ENCODE measurements around the gene STK36.
"Not testable (repeated sequence)": the region's sequence is repeated elsewhere in the genome, so short reads cannot be mapped to it uniquely, and the experiment has no call there.

STK36 gene

DNA sequence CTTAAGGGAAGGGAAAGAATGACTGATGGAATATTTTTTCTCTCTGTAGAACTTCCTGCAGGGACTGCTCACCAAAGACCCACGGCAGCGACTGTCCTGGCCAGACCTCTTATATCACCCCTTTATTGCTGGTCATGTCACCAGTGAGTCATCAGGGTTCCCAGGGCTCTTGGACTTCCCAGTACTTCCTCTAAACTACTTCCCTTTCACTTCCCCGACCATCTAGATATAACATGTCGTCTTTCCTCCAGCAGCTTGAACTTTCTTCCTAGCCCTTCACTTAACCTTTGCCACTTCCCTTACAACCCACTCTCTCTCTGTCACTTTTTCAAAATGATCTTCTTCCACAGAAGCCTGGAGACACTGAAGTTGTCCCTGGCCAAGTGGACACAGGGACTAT is 7.2 kb downstream of the STK36 start:
- in situ Hi-C loops (cut with MboI; ENCODE audit: low pct_unique_long_range_greater_than_20kb, low sequenced_read_pairs, unreplicated experiment), result no loop called here

DNA sequence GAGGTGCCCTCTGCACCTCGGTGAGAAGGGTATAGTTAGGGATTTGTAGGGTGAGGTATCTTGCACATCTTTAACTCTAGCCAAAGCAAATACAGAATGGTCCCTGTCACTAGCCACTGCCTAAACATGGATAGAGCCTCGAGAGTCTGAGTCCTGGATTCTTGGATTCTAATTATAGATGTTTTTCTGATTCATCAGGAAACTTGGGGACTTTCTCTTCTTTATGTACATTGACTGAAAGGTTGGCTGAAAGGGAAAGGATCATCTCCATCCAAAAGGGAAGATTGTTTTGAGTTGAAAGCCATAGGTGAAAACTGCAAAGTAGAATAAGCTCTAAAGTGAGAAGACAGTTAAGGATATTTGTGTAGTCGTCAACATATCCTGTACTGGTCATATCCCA is 8.2 kb downstream of the STK36 start:
- DNase-seq (ENCODE audit: low spot score), result no peak
- TF ChIP-seq, protein P1, sequence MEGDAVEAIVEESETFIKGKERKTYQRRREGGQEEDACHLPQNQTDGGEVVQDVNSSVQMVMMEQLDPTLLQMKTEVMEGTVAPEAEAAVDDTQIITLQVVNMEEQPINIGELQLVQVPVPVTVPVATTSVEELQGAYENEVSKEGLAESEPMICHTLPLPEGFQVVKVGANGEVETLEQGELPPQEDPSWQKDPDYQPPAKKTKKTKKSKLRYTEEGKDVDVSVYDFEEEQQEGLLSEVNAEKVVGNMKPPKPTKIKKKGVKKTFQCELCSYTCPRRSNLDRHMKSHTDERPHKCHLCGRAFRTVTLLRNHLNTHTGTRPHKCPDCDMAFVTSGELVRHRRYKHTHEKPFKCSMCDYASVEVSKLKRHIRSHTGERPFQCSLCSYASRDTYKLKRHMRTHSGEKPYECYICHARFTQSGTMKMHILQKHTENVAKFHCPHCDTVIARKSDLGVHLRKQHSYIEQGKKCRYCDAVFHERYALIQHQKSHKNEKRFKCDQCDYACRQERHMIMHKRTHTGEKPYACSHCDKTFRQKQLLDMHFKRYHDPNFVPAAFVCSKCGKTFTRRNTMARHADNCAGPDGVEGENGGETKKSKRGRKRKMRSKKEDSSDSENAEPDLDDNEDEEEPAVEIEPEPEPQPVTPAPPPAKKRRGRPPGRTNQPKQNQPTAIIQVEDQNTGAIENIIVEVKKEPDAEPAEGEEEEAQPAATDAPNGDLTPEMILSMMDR (IDR thresholded peaks at IDR 0.05; ENCODE audit: extremely low read depth, insufficient read depth, missing control alignments), result no peak
- in situ Hi-C loops (cut with MboI; ENCODE audit: low pct_unique_long_range_greater_than_20kb, low sequenced_read_pairs, unreplicated experiment), result no loop called here

More for the DNA sequence above, 7.2 kb downstream of the STK36 start:
- TF ChIP-seq, protein P1 (IDR thresholded peaks at IDR 0.05; ENCODE audit: extremely low read depth, insufficient read depth, missing control alignments), result no peak
- no peak for DNase-seq (ENCODE audit: low spot score)

DNA sequence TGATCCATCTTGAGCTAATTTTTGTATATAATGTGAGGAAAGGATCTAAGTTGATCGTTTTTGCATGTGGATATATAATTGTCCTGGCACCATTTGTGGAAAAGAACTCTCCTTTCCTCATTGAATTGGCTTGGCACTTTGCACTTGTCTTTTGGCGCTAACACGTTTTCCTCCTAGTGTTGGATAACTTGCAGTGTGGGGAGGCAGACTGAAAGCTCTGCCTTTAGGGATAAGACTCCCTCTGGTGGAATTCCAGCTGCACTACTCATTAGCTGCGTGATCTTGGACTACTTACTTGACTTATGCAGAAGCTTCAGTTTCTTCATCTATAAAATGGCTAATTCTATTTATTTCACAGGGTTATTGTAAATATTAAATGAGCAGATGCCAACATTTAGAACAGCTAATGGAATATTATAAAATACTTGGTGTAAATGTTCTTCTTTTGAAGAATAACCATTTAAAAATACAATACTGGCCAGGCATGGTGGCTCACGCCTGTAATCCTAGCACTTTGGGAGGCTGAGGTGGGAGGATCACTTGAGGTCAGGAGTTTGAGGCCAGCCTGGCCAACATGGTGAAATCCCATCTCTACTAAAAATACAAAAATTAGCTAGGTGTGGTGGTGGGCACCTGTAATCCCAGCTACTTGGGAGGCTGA is 15.6 kb downstream of the STK36 start:
- DNase-seq (ENCODE audit: low spot score), result peak; percentile 33
- in situ Hi-C loops (cut with MboI; ENCODE audit: low pct_unique_long_range_greater_than_20kb, low sequenced_read_pairs, unreplicated experiment), result not testable (repeated sequence)
- TF ChIP-seq, protein P1 (IDR thresholded peaks at IDR 0.05; ENCODE audit: extremely low read depth, insufficient read depth, missing control alignments), result peak; percentile 47

DNA sequence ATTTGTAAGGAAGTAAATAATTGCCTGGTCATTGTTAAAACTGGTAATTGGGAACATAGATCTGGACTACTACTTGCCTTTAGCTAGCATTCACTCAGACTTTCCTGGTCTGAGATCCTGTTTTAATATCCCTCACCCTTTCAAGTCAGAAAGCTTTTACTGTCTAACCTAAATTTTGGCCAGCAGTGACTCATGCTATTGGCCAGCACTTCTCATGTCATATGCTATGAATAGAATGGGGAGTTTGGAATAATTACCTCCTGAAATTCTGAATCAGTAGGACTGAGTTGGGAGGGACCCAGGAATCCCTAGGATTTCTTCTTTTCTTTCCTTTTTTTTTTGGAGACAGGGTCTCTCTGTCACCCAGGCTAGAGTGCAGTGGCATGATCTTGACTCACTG is 19.3 kb downstream of the STK36 start:
- TF ChIP-seq, protein P1 (IDR thresholded peaks at IDR 0.05; ENCODE audit: extremely low read depth, insufficient read depth, missing control alignments), result no peak
- no peak for DNase-seq (ENCODE audit: low spot score)
- in situ Hi-C loops (cut with MboI; ENCODE audit: low pct_unique_long_range_greater_than_20kb, low sequenced_read_pairs, unreplicated experiment), result no loop called here

DNA sequence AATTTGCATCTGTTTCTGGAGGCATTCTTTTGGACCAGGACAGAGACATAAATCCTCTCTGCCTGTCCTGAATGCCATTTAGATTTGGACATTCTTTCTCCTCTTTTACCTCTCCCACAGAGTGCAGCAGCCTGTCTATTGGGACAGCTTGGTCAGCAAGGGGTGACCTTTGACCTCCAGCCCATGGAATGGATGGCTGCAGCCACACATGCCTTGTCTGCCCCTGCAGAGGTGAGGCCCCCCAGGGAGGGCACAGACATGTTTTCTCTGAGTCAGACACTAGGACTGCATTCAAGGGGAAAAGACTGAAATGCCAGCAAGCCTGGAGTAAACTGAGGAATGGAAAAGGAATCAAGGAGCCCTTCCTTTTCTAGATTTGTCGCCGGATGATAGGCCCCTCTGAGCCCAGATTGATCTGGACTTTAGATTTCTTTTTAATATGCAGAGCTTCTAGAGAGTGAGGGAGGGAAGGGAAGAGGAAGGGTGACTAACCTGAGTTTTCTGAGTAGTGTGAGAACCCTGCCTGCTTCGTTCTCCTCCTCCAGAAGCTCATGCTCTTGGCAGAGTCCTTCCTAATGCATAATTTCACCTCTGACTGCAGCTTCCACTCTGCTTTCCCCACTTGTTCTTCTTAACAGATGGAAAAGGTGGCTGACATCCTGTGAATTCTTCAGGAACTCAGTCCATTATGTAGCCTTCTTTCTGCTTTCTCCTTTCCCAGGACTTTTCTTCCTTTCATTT is 22.7 kb downstream of the STK36 start:
- in situ Hi-C loops (cut with MboI; ENCODE audit: low pct_unique_long_range_greater_than_20kb, low sequenced_read_pairs, unreplicated experiment), result no loop called here
- TF ChIP-seq, protein P1 (IDR thresholded peaks at IDR 0.05; ENCODE audit: extremely low read depth, insufficient read depth, missing control alignments), result no peak
- DNase-seq (ENCODE audit: low spot score), result no peak

DNA sequence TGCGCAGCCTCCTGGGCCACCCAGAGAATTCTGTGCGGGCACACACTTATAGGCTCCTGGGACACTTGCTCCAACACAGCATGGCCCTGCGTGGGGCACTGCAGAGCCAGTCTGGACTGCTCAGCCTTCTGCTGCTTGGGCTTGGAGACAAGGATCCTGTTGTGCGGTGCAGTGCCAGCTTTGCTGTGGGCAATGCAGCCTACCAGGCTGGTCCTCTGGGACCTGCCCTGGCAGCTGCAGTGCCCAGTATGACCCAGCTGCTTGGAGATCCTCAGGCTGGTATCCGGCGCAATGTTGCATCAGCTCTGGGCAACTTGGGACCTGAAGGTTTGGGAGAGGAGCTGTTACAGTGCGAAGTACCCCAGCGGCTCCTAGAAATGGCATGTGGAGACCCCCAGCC is 27.0 kb downstream of the STK36 start:
- DNase-seq (ENCODE audit: low spot score), result no peak
- TF ChIP-seq, protein P1 (IDR thresholded peaks at IDR 0.05; ENCODE audit: extremely low read depth, insufficient read depth, missing control alignments), result no peak
- in situ Hi-C loops (cut with MboI; ENCODE audit: low pct_unique_long_range_greater_than_20kb, low sequenced_read_pairs, unreplicated experiment), result no loop called here
